Peyer's patch (tissue), 4 donors: Measurements from ENCODE around the gene LARP4B. TPM values are rescaled to one million over a fixed set of nuclear protein-coding genes. Genes with fewer than 3 reads are reported as not detected.

Experiments used
- DNase-seq, 3 donors: peaks; one replicate each; pipeline ENCODE4 v3.0.0-alpha.2; 2017 to 2019
- H3K27ac ChIP-seq, 4 donors: fragments of 200-600 bp; sonication (generic); one replicate each; pipeline ENCODE4 v1.5.1; 2016 to 2019
- H3K27me3 ChIP-seq, 2 donors: fragments of 200-600 bp; sonication (generic); one replicate each; pipeline ENCODE4 v1.5.1; 2019
- H3K36me3 ChIP-seq, 3 donors: fragments of 200-600 bp; sonication (generic); one replicate each; pipeline ENCODE4 v1.5.1; 2016 to 2019
- H3K4me1 ChIP-seq, 4 donors: fragments of 200-600 bp; sonication (generic); one replicate each; pipeline ENCODE4 v1.5.1; 2016 to 2019
- H3K4me3 ChIP-seq, 4 donors: fragments of 200-600 bp; sonication (generic); 1 replicate in 3 of 4; 2 replicates in 1 of 4; pipeline ENCODE4 v1.5.1; 2016 to 2019; ENCODE audit warnings: mild to moderate bottlenecking in 1 of 4
- H3K9me3 ChIP-seq, 4 donors: fragments of 200-600 bp; sonication (generic); one replicate each; pipeline ENCODE4 v1.5.1; 2016 to 2019; ENCODE audit warnings: mild to moderate bottlenecking in 1 of 4
- POLR2A ChIP-seq, 2 donors: fragments of 450-650 bp; IDR thresholded peaks; one replicate each; pipeline ENCODE4 v1.5.1; 2017; ENCODE audit warnings: antibody characterized with exemption in 2 of 2, mild to moderate bottlenecking in 2 of 2, moderate library complexity in 2 of 2
- total RNA-seq, 4 donors: library from RNA; depleted of rRNA; stranded (reverse); fragments of >200 nt; gene quantifications; one replicate each; pipeline ENCODE4 v1.1.0, GENCODE V29; 2016
- TF ChIP-seq, protein P1 (sequence below), 6 experiments: fragments of 450-650 bp in 4 of 6; fragments of 200-600 bp in 2 of 6; sonication (generic) in 1 of 6; IDR thresholded peaks; one replicate each; pipeline ENCODE4 v1.5.1; 2017 to 2019; ENCODE audit warnings: antibody characterized with exemption in 6 of 6, mild to moderate bottlenecking in 3 of 6, moderate library complexity in 1 of 6

The LARP4B gene
- total RNA-seq, 4 donors from 2014 or later, result 77.2 to 106 (median 93.3) TPM

DNA sequence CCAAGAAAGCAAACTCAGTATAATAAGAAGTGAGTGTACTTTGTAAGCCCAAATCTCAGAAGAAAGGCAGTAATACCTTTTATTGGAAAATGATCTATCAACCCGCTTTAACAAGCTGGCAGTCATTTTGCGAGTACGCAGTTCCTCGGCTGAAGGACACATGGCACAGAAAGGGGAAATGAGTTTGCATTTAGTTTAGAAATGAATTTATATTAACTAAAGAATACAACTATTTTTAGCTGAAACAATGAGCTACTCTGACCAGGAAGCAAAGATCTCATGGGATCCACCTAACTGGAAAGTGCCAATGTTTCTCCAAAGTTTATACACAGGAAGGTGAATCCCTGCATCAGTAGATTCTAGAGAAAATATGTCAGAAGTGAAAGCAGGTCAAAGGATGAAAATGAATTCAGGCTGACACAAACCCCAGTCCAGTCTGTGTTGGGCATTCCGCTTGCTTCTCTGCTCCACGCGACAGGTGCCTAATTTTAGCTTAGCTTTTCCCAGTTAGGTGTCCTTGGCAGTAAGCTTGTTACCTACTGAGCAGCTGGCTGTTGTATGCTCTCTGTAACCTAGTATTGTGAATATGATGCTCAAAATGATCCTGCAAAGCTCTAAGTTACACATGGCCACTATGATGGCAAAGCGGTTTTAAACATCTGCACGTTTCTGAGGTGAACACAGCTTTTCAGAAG is 112.8 kb downstream of the LARP4B start:
- Histone ChIP-seq H3K36me3 (peaks cover 0 to 93% (median 0%) of the 10 kb centered on the region in 3 donors), H3K27ac (no peak overlapping the region), H3K9me3 (no peaks in the 10 kb centered on the region), H3K4me3 (no peak overlapping the region), H3K4me1 (peaks cover 0 to 4% (median 0%) of the 10 kb centered on the region in 4 donors), H3K27me3 (no peaks in the 10 kb centered on the region)
- no peak for TF ChIP-seq POLR2A (IDR thresholded peaks at IDR 0.05)
- TF ChIP-seq, protein P1, sequence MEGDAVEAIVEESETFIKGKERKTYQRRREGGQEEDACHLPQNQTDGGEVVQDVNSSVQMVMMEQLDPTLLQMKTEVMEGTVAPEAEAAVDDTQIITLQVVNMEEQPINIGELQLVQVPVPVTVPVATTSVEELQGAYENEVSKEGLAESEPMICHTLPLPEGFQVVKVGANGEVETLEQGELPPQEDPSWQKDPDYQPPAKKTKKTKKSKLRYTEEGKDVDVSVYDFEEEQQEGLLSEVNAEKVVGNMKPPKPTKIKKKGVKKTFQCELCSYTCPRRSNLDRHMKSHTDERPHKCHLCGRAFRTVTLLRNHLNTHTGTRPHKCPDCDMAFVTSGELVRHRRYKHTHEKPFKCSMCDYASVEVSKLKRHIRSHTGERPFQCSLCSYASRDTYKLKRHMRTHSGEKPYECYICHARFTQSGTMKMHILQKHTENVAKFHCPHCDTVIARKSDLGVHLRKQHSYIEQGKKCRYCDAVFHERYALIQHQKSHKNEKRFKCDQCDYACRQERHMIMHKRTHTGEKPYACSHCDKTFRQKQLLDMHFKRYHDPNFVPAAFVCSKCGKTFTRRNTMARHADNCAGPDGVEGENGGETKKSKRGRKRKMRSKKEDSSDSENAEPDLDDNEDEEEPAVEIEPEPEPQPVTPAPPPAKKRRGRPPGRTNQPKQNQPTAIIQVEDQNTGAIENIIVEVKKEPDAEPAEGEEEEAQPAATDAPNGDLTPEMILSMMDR (IDR thresholded peaks at IDR 0.05), result no peak
- DNase-seq, result no peak

DNA sequence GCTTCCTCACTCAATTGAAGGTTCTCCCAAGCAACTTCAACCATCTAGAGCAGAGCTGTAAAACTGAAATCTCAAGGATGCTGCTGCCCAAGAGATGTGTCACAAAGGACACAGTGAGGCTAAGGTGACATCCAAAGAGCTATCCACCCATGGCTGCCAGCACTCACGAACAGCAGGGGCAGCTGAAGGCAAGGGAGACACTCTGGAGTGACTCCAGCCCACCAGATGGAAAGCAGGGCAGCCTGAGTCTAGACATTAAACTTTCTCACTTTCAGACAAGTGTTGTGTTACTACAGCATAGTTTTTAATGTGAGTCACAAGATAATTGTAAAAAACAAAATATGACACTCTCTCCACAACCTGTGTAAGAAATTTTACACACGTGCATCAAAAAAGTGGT is 113.5 kb downstream of the LARP4B start:
- no peaks in the 10 kb centered on the region for H3K27me3 ChIP-seq
- H3K4me1 ChIP-seq, result peaks cover 0 to 4% (median 0%) of the 10 kb centered on the region in 4 donors
- no peaks in the 10 kb centered on the region for H3K9me3 ChIP-seq
- H3K36me3 ChIP-seq, result peaks cover 0 to 93% (median 0%) of the 10 kb centered on the region in 3 donors
- no peak overlapping the region for H3K27ac ChIP-seq
- no peak overlapping the region for H3K4me3 ChIP-seq
- TF ChIP-seq, protein P1 (IDR thresholded peaks at IDR 0.05), result no peak
- TF ChIP-seq POLR2A (IDR thresholded peaks at IDR 0.05), result no peak
- no peak for DNase-seq

DNA sequence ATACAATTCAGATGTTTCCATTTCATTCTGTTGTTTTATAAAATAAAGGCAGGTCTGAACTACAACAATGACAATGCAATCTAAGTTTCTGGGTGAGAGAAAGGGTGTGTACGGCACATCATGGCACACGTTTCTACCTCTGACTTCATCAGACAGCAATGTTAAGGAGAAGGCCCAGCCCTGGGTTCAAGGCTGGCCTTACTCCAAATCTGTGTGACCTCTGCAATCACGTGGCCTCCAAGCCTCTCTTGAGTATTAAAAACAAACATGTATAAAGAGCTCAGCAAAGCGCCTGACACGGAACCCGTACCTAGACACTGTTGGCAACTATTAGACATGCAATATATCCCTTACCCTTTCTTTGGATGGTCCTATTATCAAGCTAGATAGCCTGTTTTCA is 114.1 kb downstream of the LARP4B start:
- Histone ChIP-seq H3K36me3 (peaks cover 0 to 93% (median 0%) of the 10 kb centered on the region in 3 donors), H3K4me1 (peaks cover 0 to under 1% (median 0%) of the 10 kb centered on the region in 4 donors), H3K27me3 (no peaks in the 10 kb centered on the region), H3K4me3 (no peak overlapping the region), H3K27ac (no peak overlapping the region), H3K9me3 (no peaks in the 10 kb centered on the region)
- DNase-seq, result no peak
- no peak for TF ChIP-seq POLR2A (IDR thresholded peaks at IDR 0.05)
- TF ChIP-seq, protein P1 (IDR thresholded peaks at IDR 0.05), result no peak

DNA sequence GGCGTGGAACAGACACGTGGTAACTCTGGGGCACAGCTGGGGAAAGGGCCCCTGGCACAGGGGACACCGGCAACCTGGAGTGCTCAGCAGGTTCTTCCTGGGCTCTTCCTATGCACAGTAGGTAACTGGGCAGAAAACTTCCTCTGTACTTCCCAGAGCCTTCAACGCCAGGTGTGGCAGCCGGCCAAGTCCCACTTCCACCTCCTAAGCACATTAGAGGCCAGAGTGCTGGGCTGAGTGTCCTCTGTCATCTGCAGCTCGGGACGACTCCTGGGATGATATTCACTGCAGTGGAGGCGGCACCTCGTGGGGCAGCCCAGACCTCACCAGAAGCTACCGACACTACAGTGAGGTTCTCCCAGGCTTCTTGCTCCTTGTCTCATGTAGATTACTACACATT is 114.5 kb downstream of the LARP4B start:
- no peak overlapping the region for H3K4me3 ChIP-seq
- no peak for DNase-seq
- TF ChIP-seq, protein P1 (IDR thresholded peaks at IDR 0.05), result no peak
- TF ChIP-seq POLR2A (IDR thresholded peaks at IDR 0.05), result no peak
- H3K36me3 ChIP-seq, result peaks cover 0 to 93% (median 0%) of the 10 kb centered on the region in 3 donors
- no peaks in the 10 kb centered on the region for H3K27me3 ChIP-seq
- no peak overlapping the region for H3K27ac ChIP-seq
- no peaks in the 10 kb centered on the region for H3K9me3 ChIP-seq
- no peaks in the 10 kb centered on the region for H3K4me1 ChIP-seq

DNA sequence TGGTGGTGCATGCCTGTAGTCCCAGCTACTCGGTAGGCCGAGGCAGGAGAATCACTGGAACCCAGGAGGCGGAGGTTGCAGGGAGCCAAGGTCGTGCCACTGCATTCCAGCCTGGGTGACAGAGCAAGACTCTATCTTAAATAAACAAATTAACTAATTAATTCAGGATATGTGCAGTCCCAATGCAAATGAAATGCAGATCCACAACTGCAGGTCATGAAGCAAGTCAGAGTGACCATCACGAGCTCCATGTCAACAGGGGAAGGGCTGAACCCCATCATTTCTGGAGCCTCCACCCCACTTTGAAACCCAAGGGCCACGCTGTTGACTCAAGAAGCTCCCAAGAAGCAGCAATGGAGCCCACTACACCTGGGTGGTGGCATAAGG is 115.4 kb downstream of the LARP4B start:
- H3K4me3 ChIP-seq, result no peak overlapping the region
- DNase-seq, result no peak
- H3K27me3 ChIP-seq, result no peaks in the 10 kb centered on the region
- no peaks in the 10 kb centered on the region for H3K9me3 ChIP-seq
- no peaks in the 10 kb centered on the region for H3K4me1 ChIP-seq
- peaks cover 0 to 100% (median 0%) of the 10 kb centered on the region in 3 donors for H3K36me3 ChIP-seq
- TF ChIP-seq, protein P1 (IDR thresholded peaks at IDR 0.05), result no peak
- TF ChIP-seq POLR2A (IDR thresholded peaks at IDR 0.05), result no peak
- H3K27ac ChIP-seq, result no peak overlapping the region
